Activated CD4-positive, alpha-beta memory T cell treated with anti-CD3 and anti-CD28 coated beads, Interleukin-2, amount 10 ng/mL, durations not matched to agents 7 days and 5 days (primary cell): Measurements from ENCODE around the gene LRP1B. TPM values are rescaled to one million over a fixed set of nuclear protein-coding genes. Genes with fewer than 3 reads are reported as not detected.

Source experiments
- CTCF ChIA-PET: fragments of 350-600 bp; sonication (Branson Sonifier 250); formaldehyde crosslinking; loops from one replicate; lab custom pipeline; 2021; ENCODE audit warnings: antibody characterized with exemption, inconsistent platforms; lab: Charles Lee
- POLR2A ChIA-PET: fragments of 350-600 bp; sonication (Branson Sonifier 250); formaldehyde crosslinking; loops from one replicate; lab custom pipeline; 2021; ENCODE audit warnings: antibody characterized with exemption; lab: Charles Lee
- DNase-seq: peaks from one replicate; pipeline ENCODE4 v3.0.0-alpha.2; 2020
- H3K27ac Mint-ChIP-seq: one replicate; pipeline ENCODE4 v1.8.0; 2021; ENCODE audit warnings: mild to moderate bottlenecking, mixed read lengths
- H3K27me3 Mint-ChIP-seq: one replicate; pipeline ENCODE4 v1.8.0; 2021; ENCODE audit warnings: mixed read lengths
- H3K36me3 Mint-ChIP-seq: one replicate; pipeline ENCODE4 v1.8.0; 2021; ENCODE audit warnings: low read depth, mixed read lengths
- H3K4me1 Mint-ChIP-seq: one replicate; pipeline ENCODE4 v1.8.0; 2021; ENCODE audit warnings: mixed read lengths
- H3K4me3 Mint-ChIP-seq: one replicate; pipeline ENCODE4 v1.8.0; 2021; ENCODE audit warnings: mild to moderate bottlenecking, mixed read lengths
- H3K9me3 Mint-ChIP-seq: one replicate; pipeline ENCODE4 v1.8.0; 2021; ENCODE audit warnings: mixed read lengths
- total RNA-seq, 2 experiments: library from RNA; stranded (reverse); gene quantifications; one replicate each; pipeline ENCODE4 v1.2.3, GENCODE V29; 2021

The LRP1B gene
- total RNA-seq, 2 experiments from 2014 or later = not detected

DNA sequence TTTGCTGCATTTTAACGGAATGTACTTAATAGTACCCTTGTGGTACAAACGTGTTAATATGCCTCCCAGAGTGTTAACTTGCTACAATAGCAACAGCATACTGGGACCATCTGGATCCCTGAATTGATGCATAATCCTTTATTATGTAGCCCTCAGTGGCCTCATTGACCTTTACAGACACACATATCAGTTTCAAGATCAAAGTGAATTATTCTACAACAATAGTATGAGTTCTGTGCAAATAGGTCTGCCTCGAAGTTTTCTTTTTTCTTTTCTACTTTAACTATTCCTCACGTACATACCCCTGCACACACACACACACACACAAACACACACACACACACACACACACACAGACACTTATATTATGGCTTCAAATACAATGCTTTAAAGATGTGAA is 1622.1 kb downstream of the LRP1B start:
- POLR2A ChIA-PET = no interaction called here
- CTCF ChIA-PET = no interaction called here
- Mint-ChIP-seq H3K27me3 (no peaks in the 10 kb centered on the region), H3K9me3 (peaks cover 6% of the 10 kb centered on the region), H3K27ac (no peak overlapping the region), H3K4me3 (no peak overlapping the region), H3K36me3 (no peaks in the 10 kb centered on the region), H3K4me1 (no peaks in the 10 kb centered on the region)
- no peak for DNase-seq

DNA sequence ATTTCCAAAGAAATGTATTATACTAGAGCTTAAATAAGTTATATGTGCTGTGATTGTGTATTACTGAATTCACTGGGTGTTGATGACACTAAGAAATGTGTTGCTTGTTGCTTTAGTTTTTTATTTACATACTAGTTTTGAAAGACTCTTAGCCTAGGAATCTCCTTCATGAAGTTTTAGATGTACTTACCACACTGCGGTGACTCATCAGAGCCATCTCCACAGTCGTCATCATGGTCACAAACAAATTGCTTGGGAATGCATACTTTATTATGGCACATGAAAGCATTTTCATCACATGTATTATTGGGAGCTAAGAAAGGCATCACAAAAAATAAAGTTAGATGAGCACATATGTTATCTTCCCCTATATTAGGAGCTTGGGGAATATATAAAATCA is 1624.2 kb downstream of the LRP1B start:
- no peak for DNase-seq
- H3K4me1 Mint-ChIP-seq = no peaks in the 10 kb centered on the region
- ChIA-PET POLR2A (no interaction called here), CTCF (no interaction called here)
- H3K27me3 Mint-ChIP-seq = no peaks in the 10 kb centered on the region
- no peak overlapping the region for H3K27ac Mint-ChIP-seq
- H3K36me3 Mint-ChIP-seq = no peaks in the 10 kb centered on the region
- no peak overlapping the region for H3K4me3 Mint-ChIP-seq
- H3K9me3 Mint-ChIP-seq = peaks cover 6% of the 10 kb centered on the region

DNA sequence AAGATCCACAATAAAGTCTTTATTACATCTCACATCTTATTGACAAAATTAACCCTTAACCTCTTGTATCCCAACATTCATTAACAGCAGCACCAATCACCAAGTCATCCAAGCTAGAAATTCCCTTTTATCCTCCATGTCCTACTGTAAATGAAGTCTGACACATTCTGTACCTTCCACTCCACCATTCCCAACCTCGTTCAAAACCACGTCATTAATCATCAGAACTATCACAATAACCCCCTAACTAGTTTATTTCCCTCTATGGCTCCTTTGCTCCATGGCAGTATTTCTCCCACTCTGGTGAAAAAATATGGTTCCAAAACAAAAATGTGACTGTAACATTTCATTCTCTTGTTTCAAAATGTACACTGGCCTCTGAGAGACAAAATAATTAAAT is 1626.2 kb downstream of the LRP1B start:
- H3K9me3 Mint-ChIP-seq = peaks cover 2% of the 10 kb centered on the region
- H3K27me3 Mint-ChIP-seq = no peaks in the 10 kb centered on the region
- no peak overlapping the region for H3K4me3 Mint-ChIP-seq
- no peak overlapping the region for H3K27ac Mint-ChIP-seq
- CTCF ChIA-PET = no interaction called here
- no peaks in the 10 kb centered on the region for H3K36me3 Mint-ChIP-seq
- H3K4me1 Mint-ChIP-seq = no peaks in the 10 kb centered on the region
- no peak for DNase-seq
- POLR2A ChIA-PET = no interaction called here

DNA sequence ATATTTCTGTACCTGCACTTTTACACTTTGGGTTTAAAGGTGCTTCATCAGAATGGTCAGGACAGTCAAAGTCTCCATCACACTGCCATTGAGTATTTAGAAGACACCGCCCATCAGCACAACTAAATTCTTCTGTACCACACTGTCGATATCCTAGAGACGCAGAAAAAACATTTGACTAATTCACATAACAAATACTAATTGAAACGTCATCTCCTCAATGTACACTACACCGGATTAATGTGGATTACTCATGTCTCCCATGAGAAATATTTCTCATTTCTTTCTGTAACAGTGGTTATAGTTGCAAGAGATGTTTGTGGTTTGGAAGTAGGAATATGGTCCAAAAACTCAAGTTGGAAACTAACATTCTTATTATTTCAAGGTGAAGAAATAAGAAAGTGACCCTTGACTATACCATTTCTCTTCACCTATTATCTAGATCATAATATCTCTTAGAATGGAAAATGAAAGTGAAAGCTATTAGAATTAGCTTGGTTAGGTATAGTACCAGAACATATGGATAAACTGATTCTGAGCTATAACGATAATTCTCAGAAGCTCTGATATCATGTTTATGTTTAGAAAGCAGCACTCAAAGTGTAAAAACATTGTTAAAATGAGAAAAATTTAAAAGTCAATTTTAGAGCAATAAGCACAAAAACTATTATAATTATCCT is 1627.7 kb downstream of the LRP1B start:
- Mint-ChIP-seq H3K27me3 (no peaks in the 10 kb centered on the region), H3K4me3 (no peak overlapping the region), H3K36me3 (no peaks in the 10 kb centered on the region), H3K4me1 (no peaks in the 10 kb centered on the region), H3K27ac (no peak overlapping the region), H3K9me3 (no peaks in the 10 kb centered on the region)
- ChIA-PET CTCF (no interaction called here), POLR2A (no interaction called here)
- no peak for DNase-seq

DNA sequence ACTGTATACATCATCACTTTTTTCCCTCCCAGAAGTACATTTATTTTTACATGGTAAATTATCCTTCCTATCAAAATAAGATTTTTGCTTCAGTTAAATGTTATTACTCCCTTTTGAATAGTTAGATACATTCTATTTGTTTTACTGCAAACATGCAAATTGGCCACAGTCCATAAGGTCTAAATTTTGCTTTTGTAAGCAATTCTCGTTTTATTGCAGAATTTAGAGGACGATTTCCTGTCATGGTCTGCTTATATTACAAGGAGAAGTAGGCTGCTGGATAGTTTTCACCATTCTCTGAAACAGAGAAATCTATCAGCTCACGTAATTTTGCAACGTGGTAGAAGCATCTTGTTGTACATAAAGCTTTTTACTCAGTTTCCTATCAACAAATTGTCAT is 1632.5 kb downstream of the LRP1B start:
- ChIA-PET CTCF (no interaction called here), POLR2A (no interaction called here)
- no peak overlapping the region for H3K4me3 Mint-ChIP-seq
- H3K27me3 Mint-ChIP-seq = no peaks in the 10 kb centered on the region
- no peak for DNase-seq
- no peak overlapping the region for H3K27ac Mint-ChIP-seq
- no peaks in the 10 kb centered on the region for H3K9me3 Mint-ChIP-seq
- no peaks in the 10 kb centered on the region for H3K36me3 Mint-ChIP-seq
- no peaks in the 10 kb centered on the region for H3K4me1 Mint-ChIP-seq

DNA sequence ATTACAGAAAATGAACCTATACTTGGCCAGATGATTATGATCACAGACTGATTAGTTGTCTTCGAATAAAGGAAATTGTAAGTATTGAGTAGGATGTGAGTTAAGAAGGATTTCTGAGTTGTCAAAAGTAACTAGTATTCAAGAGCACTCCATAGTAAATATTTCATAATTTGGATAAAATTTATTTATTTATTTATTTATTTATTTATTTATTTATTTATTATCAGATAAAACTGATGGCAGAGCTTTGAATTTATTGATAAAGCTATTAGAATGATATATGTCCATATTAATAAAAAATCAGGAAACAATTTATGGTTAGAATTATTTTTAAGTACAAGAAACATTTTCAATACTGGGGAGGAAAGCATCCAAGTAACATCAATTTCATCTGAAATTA is 1634.1 kb downstream of the LRP1B start:
- ChIA-PET POLR2A (no interaction called here), CTCF (no interaction called here)
- Mint-ChIP-seq H3K4me3 (no peak overlapping the region), H3K36me3 (no peaks in the 10 kb centered on the region), H3K27me3 (no peaks in the 10 kb centered on the region), H3K27ac (no peak overlapping the region), H3K4me1 (no peaks in the 10 kb centered on the region), H3K9me3 (no peaks in the 10 kb centered on the region)
- no peak for DNase-seq

DNA sequence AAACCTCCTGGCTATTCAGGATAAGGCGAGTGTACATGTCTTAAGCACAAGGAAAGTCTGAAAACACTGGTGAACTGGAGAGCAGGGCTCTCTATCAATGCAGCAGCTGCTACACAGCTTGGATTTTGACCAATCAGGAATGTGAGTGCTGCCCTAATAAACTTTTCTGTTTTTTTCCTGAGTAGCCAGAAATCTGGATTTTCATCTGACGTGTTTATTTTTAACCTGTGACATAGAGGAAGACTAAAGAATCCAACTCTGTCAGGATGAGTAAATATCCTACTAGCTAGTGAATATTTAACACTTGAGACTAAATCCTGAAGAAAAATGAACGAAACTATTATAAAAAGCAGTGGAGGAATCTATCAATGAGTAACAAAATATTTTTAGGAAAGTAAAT is 1638.9 kb downstream of the LRP1B start:
- POLR2A ChIA-PET = no interaction called here
- H3K27ac Mint-ChIP-seq = no peak overlapping the region
- no peaks in the 10 kb centered on the region for H3K27me3 Mint-ChIP-seq
- no peak overlapping the region for H3K4me3 Mint-ChIP-seq
- CTCF ChIA-PET = no interaction called here
- DNase-seq = no peak
- no peaks in the 10 kb centered on the region for H3K4me1 Mint-ChIP-seq
- no peaks in the 10 kb centered on the region for H3K36me3 Mint-ChIP-seq
- H3K9me3 Mint-ChIP-seq = no peaks in the 10 kb centered on the region

DNA sequence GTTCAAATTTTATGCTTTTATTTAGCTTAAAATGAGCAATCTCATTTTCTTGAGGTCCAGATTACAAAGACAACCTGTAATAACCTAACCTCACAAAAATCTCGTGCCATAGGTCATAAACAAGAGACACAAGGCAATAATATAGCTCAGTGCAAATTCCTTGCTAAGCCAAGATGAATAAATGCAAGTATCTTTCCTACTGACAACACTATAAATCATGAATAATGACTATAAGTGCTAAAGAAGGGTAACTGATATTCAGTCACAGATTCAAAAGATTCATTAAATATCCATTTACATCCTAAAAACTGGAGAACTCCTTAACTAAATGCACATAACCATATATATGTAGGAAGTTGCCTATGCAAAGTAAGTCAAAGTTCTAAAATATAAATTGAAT is 1641.6 kb downstream of the LRP1B start:
- Mint-ChIP-seq H3K4me1 (no peaks in the 10 kb centered on the region), H3K4me3 (no peak overlapping the region), H3K27me3 (no peaks in the 10 kb centered on the region), H3K27ac (no peak overlapping the region), H3K36me3 (no peaks in the 10 kb centered on the region), H3K9me3 (peaks cover 3% of the 10 kb centered on the region)
- no peak for DNase-seq
- CTCF ChIA-PET = no interaction called here
- POLR2A ChIA-PET = no interaction called here

DNA sequence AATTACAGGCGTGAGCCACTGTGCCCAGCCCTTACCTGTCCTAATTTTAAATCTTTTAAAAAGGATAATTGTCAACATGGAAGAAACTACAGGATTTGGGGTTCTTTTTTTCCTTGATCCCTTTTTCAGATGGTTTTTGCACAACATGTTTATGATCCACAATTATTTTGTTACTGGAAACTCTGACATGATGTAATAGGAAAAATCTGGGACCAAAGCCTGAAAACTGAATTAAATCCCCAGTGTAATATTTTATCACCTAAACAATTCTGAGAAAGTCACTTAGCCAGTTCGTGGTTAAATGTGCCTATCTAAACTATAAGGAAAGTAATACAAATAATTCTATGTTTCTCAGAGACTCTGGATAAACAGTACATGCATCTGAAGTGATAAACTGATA is 1649.7 kb downstream of the LRP1B start:
- no peak for DNase-seq
- no peaks in the 10 kb centered on the region for H3K36me3 Mint-ChIP-seq
- H3K4me1 Mint-ChIP-seq = no peaks in the 10 kb centered on the region
- ChIA-PET CTCF (no interaction called here), POLR2A (no interaction called here)
- H3K9me3 Mint-ChIP-seq = peaks cover 8% of the 10 kb centered on the region
- no peak overlapping the region for H3K4me3 Mint-ChIP-seq
- H3K27ac Mint-ChIP-seq = no peak overlapping the region
- H3K27me3 Mint-ChIP-seq = no peaks in the 10 kb centered on the region

DNA sequence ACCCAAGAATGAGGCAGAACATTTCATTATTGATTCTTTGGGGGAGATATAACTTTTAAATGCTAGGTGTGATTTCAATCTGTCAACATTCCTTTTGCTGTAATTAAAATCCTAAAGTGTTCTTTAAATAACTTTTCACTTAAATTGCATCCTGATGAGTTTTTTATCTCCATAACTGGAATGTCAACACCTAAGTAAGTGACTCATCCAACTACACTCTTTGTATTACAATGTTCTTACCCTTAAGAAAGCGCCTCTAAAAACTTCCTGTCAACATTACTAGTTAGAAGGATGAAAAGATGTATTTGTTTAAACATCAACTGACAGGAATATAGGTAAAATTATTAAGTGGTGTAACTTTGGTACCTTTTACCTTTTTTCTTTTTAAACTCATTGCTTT is 1657.0 kb downstream of the LRP1B start:
- DNase-seq = no peak
- no peak overlapping the region for H3K27ac Mint-ChIP-seq
- no peaks in the 10 kb centered on the region for H3K36me3 Mint-ChIP-seq
- POLR2A ChIA-PET = no interaction called here
- no peaks in the 10 kb centered on the region for H3K4me1 Mint-ChIP-seq
- no peaks in the 10 kb centered on the region for H3K9me3 Mint-ChIP-seq
- CTCF ChIA-PET = no interaction called here
- no peak overlapping the region for H3K4me3 Mint-ChIP-seq
- H3K27me3 Mint-ChIP-seq = no peaks in the 10 kb centered on the region

DNA sequence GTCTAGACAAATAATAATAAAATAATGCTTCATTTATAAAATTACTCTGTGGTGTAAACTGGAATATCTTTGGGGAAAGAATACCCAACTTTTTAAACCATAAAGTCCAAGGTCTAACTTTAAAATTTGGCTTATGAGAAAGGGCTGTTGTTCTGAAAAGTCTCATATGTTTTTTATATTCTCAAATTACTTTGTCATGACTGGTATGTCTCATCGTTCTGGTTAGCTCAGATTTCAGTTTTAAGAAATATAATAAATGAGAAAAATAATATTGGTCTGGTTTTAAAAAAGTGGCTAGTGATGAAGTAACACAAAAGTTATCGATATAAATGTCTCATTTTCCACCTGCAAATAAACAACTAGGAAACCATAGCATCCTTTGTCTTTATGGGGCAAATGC is 1658.1 kb downstream of the LRP1B start:
- H3K36me3 Mint-ChIP-seq = no peaks in the 10 kb centered on the region
- ChIA-PET POLR2A (no interaction called here), CTCF (no interaction called here)
- no peaks in the 10 kb centered on the region for H3K27me3 Mint-ChIP-seq
- H3K4me3 Mint-ChIP-seq = no peak overlapping the region
- H3K27ac Mint-ChIP-seq = no peak overlapping the region
- no peak for DNase-seq
- no peaks in the 10 kb centered on the region for H3K4me1 Mint-ChIP-seq
- no peaks in the 10 kb centered on the region for H3K9me3 Mint-ChIP-seq

DNA sequence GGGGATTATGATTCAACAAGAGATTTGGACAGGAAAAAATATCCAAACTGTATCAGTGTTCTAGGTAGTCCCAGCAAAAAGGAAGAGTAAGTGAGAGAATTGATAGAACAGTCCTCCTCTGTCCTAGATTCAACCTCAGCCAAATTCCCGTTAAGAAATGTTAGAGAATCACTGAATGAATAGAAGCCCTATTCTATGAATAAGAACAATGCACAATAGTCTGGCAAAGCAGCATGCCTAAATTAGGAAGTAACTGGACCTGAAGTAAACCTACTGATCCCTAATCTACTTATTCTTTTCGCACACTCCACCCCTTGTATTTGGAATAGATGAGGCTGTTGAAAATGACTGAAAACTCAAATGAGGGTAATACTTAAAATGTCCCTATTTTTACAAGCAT is 1665.5 kb downstream of the LRP1B start:
- no peaks in the 10 kb centered on the region for H3K27me3 Mint-ChIP-seq
- H3K4me1 Mint-ChIP-seq = no peaks in the 10 kb centered on the region
- no peaks in the 10 kb centered on the region for H3K36me3 Mint-ChIP-seq
- no peak for DNase-seq
- ChIA-PET POLR2A (no interaction called here), CTCF (no interaction called here)
- no peaks in the 10 kb centered on the region for H3K9me3 Mint-ChIP-seq
- H3K4me3 Mint-ChIP-seq = no peak overlapping the region
- H3K27ac Mint-ChIP-seq = no peak overlapping the region

DNA sequence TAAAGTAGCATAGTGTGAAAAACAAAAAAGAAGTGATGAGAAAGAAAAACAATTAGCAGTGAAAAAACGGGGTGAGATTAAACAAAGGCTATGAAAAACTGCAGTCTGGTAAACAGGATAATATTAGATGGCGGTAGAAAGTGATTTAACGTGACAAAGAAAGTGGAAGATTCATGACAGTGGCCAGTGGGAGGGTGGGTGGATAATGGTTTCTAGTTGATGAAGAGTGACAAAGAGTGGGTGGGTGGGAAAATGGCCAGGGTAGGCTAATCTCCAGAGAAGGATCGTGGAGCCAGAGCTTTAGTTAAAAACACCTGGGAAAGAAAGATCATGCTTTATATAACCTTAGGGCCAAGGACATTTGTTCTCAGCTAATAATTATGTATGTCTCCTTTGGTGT is 1667.8 kb downstream of the LRP1B start:
- no peak overlapping the region for H3K4me3 Mint-ChIP-seq
- no peak for DNase-seq
- H3K36me3 Mint-ChIP-seq = no peaks in the 10 kb centered on the region
- H3K4me1 Mint-ChIP-seq = no peaks in the 10 kb centered on the region
- H3K27me3 Mint-ChIP-seq = no peaks in the 10 kb centered on the region
- ChIA-PET POLR2A (no interaction called here), CTCF (no interaction called here)
- no peaks in the 10 kb centered on the region for H3K9me3 Mint-ChIP-seq
- no peak overlapping the region for H3K27ac Mint-ChIP-seq

DNA sequence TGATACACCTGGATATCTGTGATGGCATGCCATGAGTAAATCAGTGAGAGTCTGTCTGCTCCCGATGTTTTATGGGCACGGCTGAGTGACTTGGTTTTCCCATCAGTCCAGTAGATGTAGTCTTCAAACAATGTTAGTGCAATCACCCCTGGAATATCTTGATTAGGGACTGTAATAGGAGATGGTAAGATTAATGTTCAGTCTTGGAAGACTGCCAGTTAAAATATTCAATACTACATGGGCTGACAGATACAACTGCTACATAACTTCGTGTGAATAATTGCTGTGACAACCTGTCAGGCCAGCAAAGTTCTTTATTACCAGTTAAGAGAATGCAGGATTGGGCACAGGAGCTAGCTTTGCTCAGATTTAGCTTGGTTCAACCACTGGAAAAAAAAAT is 1673.3 kb downstream of the LRP1B start:
- Mint-ChIP-seq H3K27me3 (no peaks in the 10 kb centered on the region), H3K36me3 (no peaks in the 10 kb centered on the region), H3K4me1 (no peaks in the 10 kb centered on the region), H3K4me3 (no peak overlapping the region), H3K9me3 (peaks cover 4% of the 10 kb centered on the region), H3K27ac (no peak overlapping the region)
- ChIA-PET POLR2A (no interaction called here), CTCF (no interaction called here)
- DNase-seq = no peak
